ENCODE data around the gene PCMT1. TPM values are rescaled to one million over a fixed set of nuclear protein-coding genes. Genes with fewer than 3 reads are reported as not detected.
A peak's percentile ranks its signal among the peaks of the same experiment; 100 is the strongest.

The PCMT1 gene
- total and polyA plus RNA-seq, 2 of the 13 experiments (the other 11 are each of a cell fraction or from before 2014, with no cell fraction given) = 112 to 169 TPM

GRCh38 chr6:149717588-149718458 lies 31.7 kb upstream of the PCMT1 start, which contains the start of gene LATS1 (continued):
- TF ChIP-seq TFDP1 (CRISPR knock-in tag; IDR thresholded peaks at IDR 0.05; ENCODE audit: borderline replicate concordance) (peak; percentile 85; the same call in 1 of the 2 replicates), NBN (conservative IDR thresholded peaks at IDR 0.05) (no peak), KDM5B (CRISPR knock-in tag; IDR thresholded peaks at IDR 0.05; ENCODE audit: borderline replicate concordance) (peak; percentile 99), FOXP1 (IDR thresholded peaks at IDR 0.05) (no peak), FOXP1 (CRISPR knock-in tag; IDR thresholded peaks at IDR 0.05) (no peak), NFE2L2 (IDR thresholded peaks at IDR 0.05; ENCODE audit: low read length) (no peak), CBX1 (IDR thresholded peaks at IDR 0.05; ENCODE audit: low read depth) (peak; percentile 97), TBX3 (IDR thresholded peaks at IDR 0.05; ENCODE audit: borderline replicate concordance) (no peak), ZNF101 (CRISPR knock-in tag; IDR thresholded peaks at IDR 0.05; ENCODE audit: borderline replicate concordance, low read depth) (peak; percentile 91; the same call in 1 of the 2 replicates), ZNF670 (CRISPR knock-in tag; IDR thresholded peaks at IDR 0.05; ENCODE audit: borderline replicate concordance) (peak; percentile 88), MLLT10 (CRISPR knock-in tag; IDR thresholded peaks at IDR 0.05) (0 out of 2 replicates have a peak, but pooled peaks have one; percentile 17), ZNF329 (CRISPR knock-in tag; IDR thresholded peaks at IDR 0.05; ENCODE audit: low read depth) (no peak), ZNF792 (CRISPR knock-in tag; IDR thresholded peaks at IDR 0.05) (peak; percentile 76), RBAK (CRISPR knock-in tag; IDR thresholded peaks at IDR 0.05) (0 out of 2 replicates have a peak, but pooled peaks have one; percentile 48), HNF1B (CRISPR knock-in tag; IDR thresholded peaks at IDR 0.05) (peak; percentile 92), THAP7 (CRISPR knock-in tag; IDR thresholded peaks at IDR 0.05) (peak; percentile 97), ZBTB4 (CRISPR knock-in tag; IDR thresholded peaks at IDR 0.05; ENCODE audit: borderline replicate concordance) (peak; percentile 94; the same call in 1 of the 2 replicates), REL (CRISPR knock-in tag; conservative IDR thresholded peaks at IDR 0.05) (peak; percentile 95), POLR2G (IDR thresholded peaks at IDR 0.05; ENCODE audit: low read depth, low read length) (peak; percentile 99), ZNF660 (CRISPR knock-in tag; IDR thresholded peaks at IDR 0.05; ENCODE audit: borderline replicate concordance, low read depth) (peak; percentile 88; the same call in 1 of the 2 replicates)
